PC-3 (cell line): ENCODE results near the gene TMEM43. TPM values are rescaled to one million over a fixed set of nuclear protein-coding genes. Genes with fewer than 3 reads are reported as not detected.

Experiments
- ATAC-seq: fragments of 200-7000 bp; cut with Tn5 transposase; 2 replicates; pipeline ENCODE4 v1.9.1; 2020; ENCODE audit warnings: mild to moderate bottlenecking, moderate library complexity
- BruUV-seq: library from RNA; stranded (reverse); fragments of 400-500 nt; replicated peaks from 2 replicates; lab custom pipeline; 2021; lab: Mats Ljungman, UMichigan
- CTCF ChIA-PET: fragments of 300-600 bp; sonication (Branson Sonifier 250); formaldehyde crosslinking; loops from one replicate; lab custom pipeline; 2022; ENCODE audit warnings: antibody characterized with exemption; lab: Charles Lee
- POLR2A ChIA-PET: fragments of 300-600 bp; sonication (Branson Sonifier 250); formaldehyde crosslinking; loops from one replicate; lab custom pipeline; 2022; ENCODE audit warnings: antibody characterized with exemption; ENCODE audit not compliant: unreplicated experiment; lab: Charles Lee
- DNase-seq: peaks from one replicate; pipeline ENCODE4 v3.0.0-alpha.2; 2015
- H2AFZ ChIP-seq: fragments of 300-600 bp; sonication (generic); 2 replicates; pipeline ENCODE4 v1.6.0; 2016; ENCODE audit warnings: antibody characterized with exemption, low read length
- H3F3A ChIP-seq: fragments of 300-600 bp; sonication (generic); one replicate; pipeline ENCODE4 v1.6.0; 2017; ENCODE audit warnings: antibody characterized with exemption, low read length, control low read depth, mild to moderate bottlenecking; ENCODE audit not compliant: unreplicated experiment
- H3K27ac ChIP-seq: fragments of 300-600 bp; sonication (generic); 2 replicates; pipeline ENCODE4 v1.5.1; 2016; ENCODE audit warnings: mild to moderate bottlenecking, low read length
- H3K27me3 ChIP-seq: fragments of 300-600 bp; sonication (generic); 2 replicates; pipeline ENCODE4 v1.6.1; 2016; ENCODE audit warnings: low read length, mixed read lengths
- H3K36me3 ChIP-seq: fragments of 300-600 bp; sonication (generic); 2 replicates; pipeline ENCODE4 v1.6.1; 2016; ENCODE audit warnings: low read depth, mixed run types, low read length, mixed read lengths
- H3K4me1 ChIP-seq: fragments of 300-600 bp; sonication (generic); 2 replicates; pipeline ENCODE4 v1.5.1; 2016; ENCODE audit warnings: low read length; ENCODE audit not compliant: insufficient read depth
- H3K4me2 ChIP-seq: fragments of 300-600 bp; sonication (generic); 2 replicates; pipeline ENCODE4 v1.6.0; 2016; ENCODE audit warnings: low read length
- H3K4me3 ChIP-seq: fragments of 300-600 bp; sonication (generic); 2 replicates; pipeline ENCODE4 v1.5.1; 2016; ENCODE audit warnings: mild to moderate bottlenecking, low read length, mixed read lengths
- H3K79me2 ChIP-seq: fragments of 300-600 bp; sonication (generic); 2 replicates; pipeline ENCODE4 v1.6.1; 2017; ENCODE audit warnings: low read length, mixed read lengths
- H3K9ac ChIP-seq: fragments of 300-600 bp; sonication (generic); 2 replicates; pipeline ENCODE4 v1.6.0; 2016; ENCODE audit warnings: mild to moderate bottlenecking, low read length
- H3K9me2 ChIP-seq: fragments of 300-600 bp; sonication (generic); replicated peaks from 2 replicates; pipeline ENCODE4 v1.6.1; 2016; ENCODE audit warnings: mixed run types, low read length, mixed read lengths
- H3K9me3 ChIP-seq: fragments of 300-600 bp; sonication (generic); 2 replicates; pipeline ENCODE4 v1.6.1; 2016; ENCODE audit warnings: low read length, mixed read lengths
- H4K20me1 ChIP-seq: fragments of 300-600 bp; sonication (generic); 2 replicates; pipeline ENCODE4 v1.6.1; 2016; ENCODE audit warnings: low read length, mixed read lengths
- EZH2 ChIP-seq: fragments of 300-600 bp; sonication (generic); IDR thresholded peaks from one replicate; pipeline ENCODE4 v1.6.1; 2017; ENCODE audit warnings: antibody characterized with exemption, mild to moderate bottlenecking, low read length; ENCODE audit not compliant: unreplicated experiment
- EZH2phosphoT487 ChIP-seq: fragments of 300-600 bp; sonication (generic); IDR thresholded peaks from 2 replicates; pipeline ENCODE4 v1.6.1; 2018; ENCODE audit warnings: mild to moderate bottlenecking, antibody characterized with exemption, low read length, borderline replicate concordance
- intact Hi-C: fragments of 100-400 bp; cut with micrococcal nuclease; formaldehyde crosslinking; loops from 2 replicates; pipeline ENCODE4 v1.9.0; 2023
- total RNA-seq: library from RNA; depleted of rRNA; stranded (reverse); fragments of >200 nt; gene quantifications from 2 replicates; pipeline ENCODE4 v1.2.3, GENCODE V29; 2014
- TF ChIP-seq, protein P1 (sequence below): fragments of 300-600 bp; sonication (generic); conservative IDR thresholded peaks from 2 replicates; pipeline ENCODE4 v1.5.1; 2017; ENCODE audit warnings: antibody characterized with exemption, low read depth, mild to moderate bottlenecking, low read length

The TMEM43 gene
- total RNA-seq, 1 experiment from 2014 or later: 83.1 TPM

DNA sequence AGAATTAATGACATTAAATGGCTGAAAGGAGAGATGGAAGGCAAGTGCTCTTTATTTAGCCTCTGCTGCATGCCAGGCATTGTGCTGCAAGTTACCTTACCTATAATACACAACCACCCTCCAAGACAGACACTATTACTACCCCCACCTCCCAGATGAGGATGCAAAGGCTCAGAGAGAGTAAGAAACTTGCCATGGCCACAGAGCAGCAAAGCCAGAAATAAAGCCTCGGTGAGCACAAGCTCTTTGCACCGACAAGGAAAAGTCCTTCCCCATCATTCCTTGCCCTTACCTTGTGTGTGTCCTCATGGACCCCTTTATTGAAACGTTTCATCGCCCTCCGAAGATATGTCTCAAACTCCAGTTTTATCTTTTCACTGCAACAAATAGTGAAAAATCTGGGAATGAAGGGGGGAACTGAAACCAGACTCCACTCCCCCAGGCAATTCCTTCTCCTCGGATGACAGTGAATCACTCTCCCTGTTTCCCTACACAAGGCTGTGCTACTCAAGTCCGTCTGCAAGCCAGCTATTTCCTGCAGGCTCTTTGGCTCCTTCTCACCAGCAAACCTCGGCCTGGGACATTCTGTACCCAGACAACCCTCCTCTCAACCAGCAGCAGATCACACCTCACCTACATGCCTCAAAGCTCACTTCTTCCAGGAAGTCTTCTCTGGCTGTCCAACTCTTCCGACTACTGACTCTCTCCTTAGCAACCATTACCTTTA lies 42.2 kb downstream of the TMEM43 start:
- peaks cover 83% of the 10 kb centered on the region for H3K36me3 ChIP-seq
- no peaks in the 10 kb centered on the region for H3F3A ChIP-seq
- ChIA-PET CTCF (no interaction called here), POLR2A (interaction anchor here (0.6 kb wide), 1 partner anchor 12 kb away, joined by 4 read pairs; the partner anchor contains the start of genes LSM3 and XPC)
- ATAC-seq: no peak; the same call in 1 of the 2 replicates
- H2AFZ ChIP-seq: no peak overlapping the region
- peaks cover 9% of the 10 kb centered on the region; the same call in 1 of the 2 replicates for H3K4me1 ChIP-seq
- H3K9me2 ChIP-seq: no peaks in the 10 kb centered on the region
- BruUV-seq: no TSS peak
- H3K27ac ChIP-seq: no peak overlapping the region
- intact Hi-C loops: no loop called here
- 0 out of 2 replicates have a peak, but pooled peaks cover 3% of the 10 kb centered on the region for H4K20me1 ChIP-seq
- H3K9me3 ChIP-seq: 0 out of 2 replicates have a peak, but pooled peaks cover 4% of the 10 kb centered on the region
- H3K27me3 ChIP-seq: no peaks in the 10 kb centered on the region
- no peaks in the 10 kb centered on the region for H3K79me2 ChIP-seq
- no peak overlapping the region for H3K4me2 ChIP-seq
- TF ChIP-seq EZH2phosphoT487: no peak
- no peak for TF ChIP-seq EZH2
- TF ChIP-seq, protein P1, sequence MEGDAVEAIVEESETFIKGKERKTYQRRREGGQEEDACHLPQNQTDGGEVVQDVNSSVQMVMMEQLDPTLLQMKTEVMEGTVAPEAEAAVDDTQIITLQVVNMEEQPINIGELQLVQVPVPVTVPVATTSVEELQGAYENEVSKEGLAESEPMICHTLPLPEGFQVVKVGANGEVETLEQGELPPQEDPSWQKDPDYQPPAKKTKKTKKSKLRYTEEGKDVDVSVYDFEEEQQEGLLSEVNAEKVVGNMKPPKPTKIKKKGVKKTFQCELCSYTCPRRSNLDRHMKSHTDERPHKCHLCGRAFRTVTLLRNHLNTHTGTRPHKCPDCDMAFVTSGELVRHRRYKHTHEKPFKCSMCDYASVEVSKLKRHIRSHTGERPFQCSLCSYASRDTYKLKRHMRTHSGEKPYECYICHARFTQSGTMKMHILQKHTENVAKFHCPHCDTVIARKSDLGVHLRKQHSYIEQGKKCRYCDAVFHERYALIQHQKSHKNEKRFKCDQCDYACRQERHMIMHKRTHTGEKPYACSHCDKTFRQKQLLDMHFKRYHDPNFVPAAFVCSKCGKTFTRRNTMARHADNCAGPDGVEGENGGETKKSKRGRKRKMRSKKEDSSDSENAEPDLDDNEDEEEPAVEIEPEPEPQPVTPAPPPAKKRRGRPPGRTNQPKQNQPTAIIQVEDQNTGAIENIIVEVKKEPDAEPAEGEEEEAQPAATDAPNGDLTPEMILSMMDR: no peak
- no peak for DNase-seq
- no peak overlapping the region for H3K9ac ChIP-seq
- H3K4me3 ChIP-seq: no peak overlapping the region

DNA sequence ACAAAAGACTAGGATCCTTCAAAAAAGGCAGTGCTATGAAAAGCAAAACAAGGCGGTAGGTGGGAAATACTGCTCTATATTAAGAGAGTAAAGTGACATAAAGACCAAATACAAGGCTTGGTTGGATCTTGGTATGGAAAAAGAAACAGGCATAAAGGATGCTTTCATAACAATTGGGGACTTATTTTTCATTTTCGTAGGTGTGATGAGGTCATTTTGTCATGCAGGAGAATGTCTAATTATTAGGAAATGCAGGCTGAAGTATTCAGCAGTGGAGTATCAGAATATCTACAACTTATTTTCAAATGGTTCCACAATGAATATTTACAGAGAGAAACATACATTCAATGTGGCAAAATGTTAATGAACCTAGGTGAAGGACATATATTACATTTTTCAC lies 44.6 kb downstream of the TMEM43 start:
- no peaks in the 10 kb centered on the region for H3K9me3 ChIP-seq
- H3K27me3 ChIP-seq: no peaks in the 10 kb centered on the region
- no peak overlapping the region for H3K4me3 ChIP-seq
- DNase-seq: no peak
- no peaks in the 10 kb centered on the region for H3K9me2 ChIP-seq
- H3K79me2 ChIP-seq: peaks cover 8% of the 10 kb centered on the region
- BruUV-seq: no TSS peak
- intact Hi-C loops: no loop called here
- CTCF ChIA-PET: no interaction called here
- 0 out of 2 replicates have a peak, but pooled peaks cover 3% of the 10 kb centered on the region for H4K20me1 ChIP-seq
- TF ChIP-seq, protein P1: no peak
- TF ChIP-seq EZH2phosphoT487 (no peak), EZH2 (no peak)
- H3K27ac ChIP-seq: no peak overlapping the region
- H3K36me3 ChIP-seq: peaks cover 69% of the 10 kb centered on the region
- peaks cover 9% of the 10 kb centered on the region; the same call in 1 of the 2 replicates for H3K4me1 ChIP-seq
- H3K9ac ChIP-seq: no peak overlapping the region
- POLR2A ChIA-PET: interaction anchor here (0.7 to 0.9 kb wide), 2 partner anchors 9 to 16 kb away, joined by 3 to 4 read pairs; partner anchors contain the start of genes LSM3 and XPC
- no peaks in the 10 kb centered on the region for H3F3A ChIP-seq
- no peak overlapping the region for H3K4me2 ChIP-seq
- H2AFZ ChIP-seq: no peak overlapping the region
- ATAC-seq: no peak
